ENCODE measurements around the gene CLDN9.

Gene CLDN9

DNA sequence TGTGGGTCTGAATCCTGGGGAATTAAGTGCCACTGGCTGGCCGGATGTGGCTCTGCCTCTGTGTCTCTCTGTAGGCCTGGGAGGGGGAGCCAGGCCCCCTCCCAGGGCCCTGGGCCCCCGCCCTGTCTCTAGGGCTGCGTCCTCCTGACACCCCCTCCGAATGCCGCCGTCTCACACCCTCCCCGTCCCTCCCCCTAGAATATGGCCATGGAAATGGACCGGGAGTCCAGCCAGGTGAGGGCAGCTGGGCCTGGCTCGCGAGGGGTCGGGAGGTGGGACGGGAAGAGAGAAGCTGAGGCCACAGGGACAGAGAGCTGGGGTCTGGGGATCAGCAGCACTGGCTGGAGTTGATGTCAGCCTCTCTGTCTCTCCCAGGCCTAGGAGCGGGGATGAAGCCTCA lies 16.4 kb upstream of the CLDN9 start:
- DNase-seq (ENCODE audit: low read depth) = no peak

DNA sequence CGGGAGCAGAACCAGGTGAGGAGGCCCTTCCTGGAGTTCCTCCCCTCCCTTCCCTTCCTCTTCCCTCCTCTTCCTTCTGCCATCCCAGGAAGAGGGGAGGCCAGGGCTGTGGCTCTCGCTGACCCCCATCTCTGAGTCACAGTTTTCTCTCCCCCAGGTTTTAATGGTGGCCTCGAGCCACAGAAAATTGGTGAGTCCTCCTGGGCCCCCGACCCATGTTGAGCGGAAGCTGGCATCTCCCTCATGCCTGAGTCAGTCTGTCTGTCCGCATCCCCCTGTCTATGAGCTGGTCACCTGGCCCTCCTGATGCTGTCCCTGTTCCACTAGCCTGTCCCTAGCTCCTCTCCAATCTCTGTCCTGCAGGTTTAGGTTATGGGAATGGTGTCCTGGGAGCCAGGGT lies 12.8 kb upstream of the CLDN9 start:
- no peak for DNase-seq (ENCODE audit: low read depth)

DNA sequence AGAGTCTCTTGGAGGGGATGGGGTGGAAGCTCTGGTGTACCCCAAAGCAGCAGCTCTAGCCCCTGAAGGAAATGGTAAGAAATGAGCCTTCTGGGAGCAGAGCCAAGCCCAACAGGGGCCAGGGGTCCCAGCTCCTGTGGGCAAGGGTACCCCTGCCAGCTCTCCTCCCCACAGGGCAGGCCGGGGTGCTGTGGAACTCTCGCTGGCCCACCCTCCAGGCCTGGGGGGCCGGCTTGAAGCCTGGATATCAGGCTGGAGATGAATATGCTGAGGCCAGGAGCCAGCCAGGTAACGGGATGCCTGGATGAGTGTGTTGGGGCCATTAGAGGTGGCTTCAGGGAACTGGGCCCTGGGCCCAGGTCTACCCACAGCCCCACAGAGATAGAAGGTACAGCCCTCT lies 12.2 kb upstream of the CLDN9 start:
- DNase-seq (ENCODE audit: low read depth) = no peak

DNA sequence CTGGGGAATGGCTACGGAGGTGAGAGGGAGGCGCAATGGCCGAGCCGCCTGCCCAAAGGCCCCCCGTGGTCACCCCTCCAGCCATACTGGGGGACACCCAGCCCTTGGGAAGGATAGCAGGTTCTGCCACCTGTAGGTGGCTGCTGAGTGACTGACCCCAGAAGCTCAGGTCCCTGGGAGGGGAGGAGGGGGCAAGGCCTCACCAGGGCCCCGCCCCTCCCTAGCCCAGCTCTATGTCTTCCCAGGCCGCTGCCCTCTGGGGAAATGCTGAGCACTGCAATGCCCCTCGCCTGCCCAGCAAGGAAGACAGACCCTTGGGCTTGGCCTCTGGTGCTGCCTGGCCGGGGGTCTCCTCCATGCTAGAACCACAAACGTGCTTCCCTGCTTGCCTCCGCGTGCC lies 11.4 kb upstream of the CLDN9 start:
- DNase-seq (ENCODE audit: low read depth) = no peak

DNA sequence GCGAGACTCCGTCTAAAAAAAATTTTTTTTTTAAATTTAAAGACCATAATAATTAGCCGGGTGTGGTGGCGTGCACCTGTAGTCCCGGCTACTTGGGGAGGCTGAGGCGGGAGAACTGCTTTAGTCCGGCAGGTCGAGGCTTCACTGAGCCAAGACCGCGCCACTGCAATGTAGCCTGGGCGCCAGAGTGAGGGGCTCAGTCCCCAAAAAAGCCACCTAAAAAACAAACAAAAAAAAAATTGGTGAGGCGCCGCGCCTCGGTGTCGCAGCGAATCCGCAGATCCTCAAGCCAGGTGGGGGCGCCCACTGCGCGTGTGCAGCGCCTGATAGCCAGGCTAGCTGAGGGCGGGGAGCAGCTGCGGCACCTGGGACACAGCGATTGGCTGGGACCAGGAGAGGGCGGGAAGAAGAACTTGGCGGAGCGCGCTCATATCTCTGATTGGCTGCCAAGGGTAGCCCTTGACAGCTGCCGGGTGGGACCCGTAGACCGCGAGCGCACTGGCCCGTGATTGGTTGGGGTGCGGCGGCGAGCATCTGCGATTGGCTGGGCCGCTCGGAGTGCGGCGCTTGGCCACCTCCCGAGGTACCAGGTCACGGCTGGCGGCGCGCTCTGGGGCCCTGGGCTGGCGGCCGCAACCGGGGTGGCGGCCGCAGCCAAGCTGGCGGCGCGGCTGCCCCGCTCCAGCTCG lies 9.0 kb upstream of the CLDN9 start:
- peak; percentile 87 for DNase-seq (ENCODE audit: low read depth)

DNA sequence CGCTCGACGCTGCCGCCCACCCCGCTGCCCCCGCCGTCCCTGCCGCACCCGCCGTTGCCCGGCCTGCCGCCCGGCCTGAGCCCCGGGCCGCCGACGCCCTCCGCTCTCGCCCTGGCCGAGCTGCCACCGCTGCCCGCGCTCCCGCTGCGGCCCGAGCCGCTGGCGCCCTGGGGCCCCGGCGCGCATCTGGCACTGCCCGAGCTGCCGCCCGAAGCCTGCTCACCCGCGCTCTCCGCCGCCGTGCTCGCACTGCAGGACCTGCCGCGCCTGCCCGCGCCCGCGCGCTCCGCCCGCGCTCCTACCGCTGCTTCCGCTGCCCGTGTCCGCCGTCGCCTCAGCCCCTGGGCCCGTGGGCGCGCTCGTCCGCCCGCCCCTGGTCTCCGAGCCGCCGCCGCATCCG lies 8.4 kb upstream of the CLDN9 start:
- no peak for DNase-seq (ENCODE audit: low read depth)

DNA sequence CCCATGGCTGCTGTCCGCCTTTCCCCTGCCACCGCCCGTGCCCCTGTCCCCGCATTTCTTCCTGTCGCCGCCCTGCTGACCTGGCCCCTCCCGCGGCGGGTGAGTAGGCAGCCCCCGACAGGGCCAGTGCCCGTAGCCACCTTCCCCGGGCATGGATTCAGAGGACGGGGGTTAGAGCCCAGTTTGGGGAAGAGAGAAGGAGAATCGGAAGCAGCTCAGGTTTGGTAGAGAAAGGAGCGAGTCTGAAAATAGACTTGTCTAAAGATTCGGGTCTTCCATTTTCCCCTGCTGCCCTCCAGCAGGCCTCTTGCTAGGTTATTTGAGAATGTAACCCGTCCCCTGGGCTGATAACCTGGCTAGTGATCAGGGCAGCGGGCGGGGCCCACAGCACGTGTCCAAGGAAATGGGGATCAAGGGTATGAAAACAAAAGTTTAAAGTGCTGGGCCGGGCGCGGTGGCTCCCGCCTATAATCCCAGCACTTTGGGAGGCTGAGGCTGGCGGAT lies 7.9 kb upstream of the CLDN9 start:
- DNase-seq (ENCODE audit: low read depth) = no peak

DNA sequence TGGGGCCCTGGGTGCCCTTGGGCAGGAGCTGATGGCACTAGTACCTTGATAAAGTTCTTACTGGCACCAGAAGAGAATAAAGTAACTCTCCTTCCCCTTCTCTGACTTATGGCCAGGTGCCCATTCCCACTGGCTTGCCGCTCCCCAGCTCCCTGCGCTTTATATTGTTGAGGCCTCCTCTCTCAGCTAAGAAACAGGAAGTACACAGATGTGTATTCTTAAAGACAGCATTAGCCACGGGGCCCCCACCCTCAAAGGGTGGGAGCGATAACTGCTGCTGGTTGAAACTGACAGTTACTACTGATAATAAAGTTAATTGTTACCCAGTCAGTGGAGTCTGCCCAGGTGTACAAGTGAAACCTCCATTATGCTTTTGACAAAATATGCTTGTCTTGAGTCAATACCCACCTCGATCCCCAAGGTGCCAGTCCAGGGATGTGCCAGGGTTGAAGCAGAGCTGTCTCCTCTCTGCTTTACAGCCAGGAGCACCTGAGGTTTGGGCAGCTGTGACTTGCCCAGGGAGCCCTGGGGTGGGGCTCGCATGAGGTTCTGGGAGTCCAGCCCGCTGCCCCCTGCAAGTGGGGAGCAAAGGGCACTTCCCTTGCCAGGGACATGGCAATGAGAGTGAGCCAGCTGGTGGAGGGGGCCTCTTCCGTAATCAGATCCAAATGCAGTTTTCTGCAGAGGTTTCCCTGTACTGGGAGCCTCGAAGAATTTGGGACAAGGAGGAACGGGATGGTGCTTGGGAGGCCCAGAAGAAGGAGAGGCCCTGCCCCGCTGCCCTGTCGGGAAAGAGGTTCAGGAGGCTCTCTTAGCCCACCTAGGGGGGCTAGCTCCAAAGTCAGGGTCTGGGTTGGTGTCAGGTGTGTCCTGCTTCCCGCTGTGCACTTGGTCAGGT lies 5.4 kb upstream of the CLDN9 start:
- no peak for DNase-seq (ENCODE audit: low read depth)

DNA sequence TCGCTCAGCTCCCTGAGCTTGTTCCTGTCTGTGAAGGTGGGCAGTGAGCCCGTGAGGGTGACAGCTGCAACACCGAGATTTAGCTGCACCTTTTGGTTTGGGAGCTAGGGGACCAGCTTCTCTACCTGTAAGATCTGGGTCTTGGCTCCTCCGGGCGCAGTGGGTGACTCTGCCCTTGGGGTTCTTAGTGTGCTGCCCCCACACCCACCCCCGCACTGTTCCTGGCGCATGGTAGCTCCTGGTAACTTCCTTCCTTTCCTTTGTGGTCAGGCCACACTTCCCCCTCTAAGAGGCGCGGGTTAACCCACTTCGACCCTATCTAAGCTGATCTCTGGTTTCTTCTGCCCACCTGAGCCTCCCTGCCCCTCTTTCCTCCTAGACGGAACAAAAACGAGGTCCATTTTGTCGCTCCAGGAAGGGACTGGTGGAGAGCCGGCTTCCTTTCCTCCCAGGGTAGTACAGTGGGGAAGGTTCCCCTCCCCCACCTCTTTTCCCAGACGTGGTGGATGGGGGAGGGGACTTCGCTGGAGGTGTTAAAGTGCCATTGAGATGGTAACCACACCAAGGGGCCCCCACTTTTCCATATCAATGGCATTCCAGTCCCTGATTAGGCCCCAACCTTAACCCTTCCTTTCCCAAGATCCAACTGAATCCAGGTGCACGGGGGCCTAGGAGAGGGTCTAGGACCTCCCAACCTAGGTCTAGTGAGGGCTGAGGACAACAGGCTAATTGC lies 4.6 kb upstream of the CLDN9 start:
- no peak for DNase-seq (ENCODE audit: low read depth)

DNA sequence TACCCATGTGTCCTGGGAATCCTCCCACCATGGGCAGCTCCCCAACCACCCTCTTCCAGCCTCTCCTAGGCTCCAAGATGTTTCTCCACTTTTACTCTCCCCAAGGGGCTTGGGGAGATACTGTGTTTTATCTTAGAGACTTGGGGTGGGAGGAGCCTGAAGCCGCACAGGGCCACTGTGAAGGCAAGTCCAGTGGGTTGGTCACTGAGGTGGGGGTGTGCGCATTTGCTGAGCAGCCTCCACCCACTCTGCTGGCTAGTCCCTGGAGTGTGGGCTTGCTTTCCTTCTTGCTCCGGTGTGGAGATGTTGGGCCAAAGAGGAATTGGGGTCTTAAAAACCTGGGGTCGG lies 4.1 kb upstream of the CLDN9 start:
- DNase-seq (ENCODE audit: low read depth) = no peak

DNA sequence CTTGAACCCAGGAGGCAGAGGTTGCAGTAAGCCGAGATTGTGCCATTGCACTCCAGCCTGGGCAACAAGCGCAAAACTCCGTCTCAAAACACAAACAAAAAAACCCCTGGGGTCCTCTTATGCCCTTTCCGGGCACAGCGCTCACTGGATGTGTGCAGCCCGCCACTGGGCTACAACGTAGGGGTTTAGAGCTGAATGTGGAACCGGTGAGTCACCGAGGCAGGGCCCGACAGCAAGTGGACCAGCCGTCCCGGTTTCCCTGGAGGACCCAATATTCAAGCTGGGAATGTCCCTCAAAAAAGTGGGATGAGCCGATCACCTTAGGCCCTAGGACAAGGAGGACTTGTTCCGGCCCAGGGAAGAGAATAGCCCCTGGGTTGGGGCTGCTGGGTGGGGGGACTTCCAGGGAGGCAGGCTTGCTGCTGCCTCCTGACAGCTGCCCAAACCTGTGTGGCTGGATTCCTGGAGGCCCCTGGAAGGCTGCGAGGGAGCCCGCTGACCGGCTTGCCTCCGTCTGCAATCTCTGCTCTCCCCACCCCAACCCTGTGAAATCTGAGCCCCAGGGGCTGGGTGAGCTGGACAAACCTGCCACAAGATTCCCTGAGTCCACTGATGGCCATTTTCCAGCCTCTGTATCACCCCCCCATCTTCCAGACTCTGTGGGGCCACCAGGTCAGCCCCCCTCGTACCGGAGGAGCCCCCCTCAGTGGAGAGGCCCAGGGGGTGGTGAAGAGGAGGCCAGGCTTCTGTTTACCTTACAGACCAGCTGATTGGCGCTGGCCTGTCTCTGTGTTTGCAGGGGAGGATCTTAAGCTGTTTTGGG lies 2.9 kb upstream of the CLDN9 start:
- no peak for DNase-seq (ENCODE audit: low read depth)

DNA sequence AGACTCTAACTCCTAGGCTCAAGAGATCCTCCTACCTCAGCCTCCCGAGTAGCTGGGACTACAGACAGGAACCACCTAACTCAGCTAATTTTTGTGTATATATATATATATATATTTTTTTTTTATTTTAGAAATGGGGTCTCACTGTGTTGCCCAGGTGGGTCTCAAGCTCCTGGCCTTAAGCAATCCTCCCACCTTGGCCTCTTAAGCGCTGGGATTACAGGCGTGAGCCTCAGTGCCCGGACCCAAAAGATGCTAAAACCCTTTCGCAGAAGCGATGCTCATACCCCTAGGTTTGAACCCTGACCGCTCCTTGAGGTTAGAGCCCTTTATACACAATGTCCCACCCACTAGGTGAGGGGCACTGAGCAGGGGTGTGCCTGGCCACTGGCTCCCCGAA lies 2.2 kb upstream of the CLDN9 start:
- no peak for DNase-seq (ENCODE audit: low read depth)

DNA sequence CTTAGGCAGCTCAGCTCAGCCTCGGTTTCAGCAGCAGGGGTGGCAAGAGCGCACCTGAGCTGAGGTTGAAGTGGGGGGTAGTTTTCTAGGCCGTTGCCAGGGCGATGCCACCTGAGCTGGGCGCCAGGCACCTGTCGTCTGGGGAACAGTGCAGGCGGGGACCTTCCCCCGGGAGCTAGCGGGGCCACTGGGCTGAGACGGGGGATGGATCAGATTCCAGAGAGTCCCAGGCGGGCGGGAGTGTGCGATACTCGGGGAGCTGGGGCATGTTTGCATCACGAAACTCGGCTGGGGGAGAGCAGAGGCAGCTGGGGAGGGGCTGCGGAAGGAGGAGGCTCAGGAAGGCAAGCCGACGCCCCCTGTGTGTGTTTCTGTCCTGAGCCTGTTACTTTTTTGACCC lies 477 bp upstream of the CLDN9 start:
- no peak for DNase-seq (ENCODE audit: low read depth)

DNA sequence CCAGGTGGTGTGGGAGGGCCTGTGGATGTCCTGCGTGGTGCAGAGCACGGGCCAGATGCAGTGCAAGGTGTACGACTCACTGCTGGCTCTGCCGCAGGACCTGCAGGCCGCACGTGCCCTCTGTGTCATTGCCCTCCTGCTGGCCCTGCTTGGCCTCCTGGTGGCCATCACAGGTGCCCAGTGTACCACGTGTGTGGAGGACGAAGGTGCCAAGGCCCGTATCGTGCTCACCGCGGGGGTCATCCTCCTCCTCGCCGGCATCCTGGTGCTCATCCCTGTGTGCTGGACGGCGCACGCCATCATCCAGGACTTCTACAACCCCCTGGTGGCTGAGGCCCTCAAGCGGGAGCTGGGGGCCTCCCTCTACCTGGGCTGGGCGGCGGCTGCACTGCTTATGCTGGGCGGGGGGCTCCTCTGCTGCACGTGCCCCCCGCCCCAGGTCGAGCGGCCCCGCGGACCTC lies 798 bp downstream of the CLDN9 start:
- no peak for DNase-seq (ENCODE audit: low read depth)

DNA sequence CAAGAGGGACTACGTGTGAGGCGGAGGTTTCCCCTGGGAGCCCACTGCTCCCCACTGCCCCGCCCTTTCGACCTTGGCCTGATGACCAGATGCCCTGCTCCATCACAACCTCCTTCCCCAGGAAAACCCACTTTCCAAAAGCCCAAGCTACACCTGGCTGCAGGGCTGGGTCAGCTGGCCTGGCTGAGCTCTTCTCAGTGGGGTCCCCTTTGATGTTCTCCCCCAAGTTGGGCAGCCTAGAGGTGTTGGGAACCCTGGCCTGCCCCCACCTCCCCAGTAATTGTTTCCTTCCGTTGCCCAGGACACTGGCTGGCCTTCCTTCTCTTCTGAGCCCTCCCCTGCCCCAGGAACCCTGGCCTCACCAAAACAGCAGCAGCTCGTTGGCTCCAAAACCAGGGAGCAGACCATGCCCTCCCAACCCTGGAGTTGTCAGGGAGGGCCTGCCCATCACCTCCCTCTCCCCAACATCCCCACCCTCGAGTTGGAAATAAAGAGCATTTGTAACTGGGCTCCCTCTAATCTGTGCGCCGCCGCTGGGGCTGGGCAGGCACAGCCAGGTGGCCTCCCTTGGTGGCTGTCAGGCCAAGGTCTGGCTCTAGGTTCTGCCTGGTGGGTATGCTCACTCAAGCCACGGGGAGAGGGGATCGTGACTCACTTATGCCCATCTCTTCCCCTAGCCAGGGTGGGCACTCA lies 1.4 kb downstream of the CLDN9 start:
- DNase-seq (ENCODE audit: low read depth) = no peak

DNA sequence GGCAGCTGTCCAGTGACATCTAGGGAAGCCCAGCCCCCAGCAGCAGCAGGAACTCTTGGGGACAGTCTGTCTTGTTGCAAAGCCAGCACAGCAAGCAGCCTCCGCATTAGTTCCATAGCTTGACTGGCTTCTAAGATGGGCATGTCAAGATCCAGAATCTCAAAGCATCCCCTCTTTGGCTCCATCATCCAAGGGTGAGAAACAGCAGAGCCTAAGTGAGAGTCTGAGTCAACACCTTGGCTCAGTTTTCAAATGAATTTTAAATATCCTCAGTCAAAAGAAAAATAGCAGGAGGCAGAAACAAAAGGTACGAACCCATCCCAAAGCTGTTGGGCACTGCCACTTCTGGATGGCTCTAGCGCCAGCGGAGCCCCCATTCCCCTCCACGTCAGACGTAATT lies 2.2 kb downstream of the CLDN9 start:
- DNase-seq (ENCODE audit: low read depth) = no peak

DNA sequence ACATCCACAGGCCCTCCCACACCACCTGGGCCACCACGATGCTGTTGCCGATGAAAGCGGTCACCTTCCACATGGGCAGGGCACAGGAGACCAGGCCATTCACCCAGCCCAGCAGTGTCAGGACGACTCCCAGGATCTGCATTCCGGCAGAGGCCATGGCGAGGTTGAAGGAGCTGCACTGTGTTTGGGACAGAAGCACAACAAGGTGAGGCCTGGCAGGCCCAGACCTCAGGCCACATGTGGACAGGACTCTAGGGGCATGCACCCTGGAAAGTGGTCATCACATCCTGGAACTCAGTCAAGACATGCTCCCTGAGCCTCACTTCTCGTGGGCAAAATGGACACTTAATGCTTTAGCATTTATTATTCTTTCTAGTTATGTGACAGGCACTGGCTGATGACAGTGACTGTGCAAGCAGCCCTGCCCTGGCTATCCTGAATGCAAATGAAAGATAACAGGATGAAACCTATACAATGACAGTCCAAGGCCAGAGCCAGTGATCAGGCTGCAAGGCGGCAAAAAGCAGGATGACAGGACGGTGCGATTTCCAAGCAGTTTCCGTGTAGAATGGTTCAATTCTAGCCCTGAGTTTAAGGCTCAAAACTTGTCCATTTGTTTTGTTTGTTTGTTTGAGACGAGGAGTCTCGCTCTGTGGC lies 3.3 kb downstream of the CLDN9 start:
- no peak for DNase-seq (ENCODE audit: low read depth)

DNA sequence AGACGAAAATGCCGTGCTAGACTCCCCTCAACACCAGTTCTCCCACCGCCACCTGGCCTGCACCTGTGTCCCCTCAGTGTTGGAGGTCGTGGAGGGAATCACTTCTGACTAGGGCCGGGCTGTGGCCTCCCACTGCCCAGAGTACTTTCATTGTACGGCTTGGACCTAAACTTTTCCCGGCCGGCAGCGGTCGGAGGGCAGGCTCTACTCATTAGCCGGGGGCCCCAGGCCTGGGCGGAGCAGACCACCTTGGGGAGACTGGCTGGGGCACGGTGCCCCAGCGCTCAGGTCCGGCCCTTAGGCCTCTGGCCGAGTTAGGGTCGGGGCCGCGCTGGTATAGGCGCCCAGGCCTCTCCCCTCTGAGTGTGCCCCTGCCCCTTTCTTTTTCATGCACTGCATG lies 4.6 kb downstream of the CLDN9 start:
- no peak for DNase-seq (ENCODE audit: low read depth)

DNA sequence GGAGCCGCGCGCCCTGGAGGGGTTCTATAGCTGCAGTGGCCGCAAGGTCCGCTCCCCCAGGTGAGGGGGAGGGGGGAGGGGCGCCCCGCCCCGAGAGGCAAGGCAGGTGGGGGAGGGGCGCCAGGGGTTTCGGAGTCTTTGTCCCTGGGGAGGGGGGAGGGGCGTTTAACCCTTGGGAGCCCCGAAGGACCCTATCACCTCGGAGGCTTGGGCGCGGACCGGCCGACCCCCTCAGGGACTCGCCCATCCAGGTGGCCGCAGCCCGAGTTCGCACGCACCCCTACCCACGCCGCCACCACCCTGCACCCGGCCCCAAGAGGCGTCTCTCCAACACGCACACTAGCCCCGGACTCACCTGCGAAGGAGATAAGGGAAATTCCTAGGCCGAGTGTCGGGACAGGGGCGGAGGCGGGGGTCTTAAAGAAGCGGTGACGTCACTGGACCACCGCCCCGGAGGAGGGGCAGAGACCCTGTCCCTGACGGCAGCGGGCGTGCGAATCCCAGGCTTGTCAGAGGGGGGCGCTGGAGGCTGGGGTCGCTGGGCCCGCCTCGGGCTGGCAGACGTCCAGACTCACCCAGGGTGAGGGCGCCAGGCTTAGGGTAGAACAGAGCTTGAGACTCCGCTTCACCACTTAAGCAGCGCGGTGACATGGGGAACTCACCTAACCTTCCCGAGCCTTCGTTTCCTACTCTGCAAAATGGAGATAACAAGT lies 5.2 kb downstream of the CLDN9 start, which contains the start of gene CLDN6:
Gene CLDN6 (minus strand): TSS at position 390 of the 713 bp plus-strand sequence. CDS start 2,162 bp downstream, outside the sequence.
- DNase-seq (ENCODE audit: low read depth) = no peak
